HL-60 (cell line): ENCODE measurements around the gene DPF3.

Experiments
- DNase-seq, 2 experiments: peaks; one replicate each; pipeline ENCODE4 v3.0.0-alpha.2; 2010 to 2020; ENCODE audit warnings: low read depth in 1 of 2, low spot score in 1 of 2
- H3K27ac ChIP-seq: fragments of 250-450 bp; sonication (Bioruptor Pico); replicated peaks from 2 replicates; pipeline ENCODE4 v1.5.1; 2020; ENCODE audit warnings: mild to moderate bottlenecking, moderate library complexity
- H3K27me3 ChIP-seq: fragments of 250-450 bp; sonication (Bioruptor Pico); 2 replicates; pipeline ENCODE4 v1.5.1; 2021; ENCODE audit warnings: mild to moderate bottlenecking, moderate library complexity; ENCODE audit not compliant: insufficient read depth, poor library complexity, severe bottlenecking
- H3K4me3 ChIP-seq: replicated peaks from 2 replicates; pipeline ENCODE4 v1.5.1; 2011; ENCODE audit warnings: mild to moderate bottlenecking, control low read depth, low read length; ENCODE audit not compliant: insufficient read depth
- GABPA ChIP-seq: IDR thresholded peaks from 2 replicates; pipeline ENCODE4 v1.6.1; 2012; ENCODE audit warnings: low read depth
- POLR2AphosphoS5 ChIP-seq: IDR thresholded peaks from 2 replicates; pipeline ENCODE4 v1.6.1; 2012; ENCODE audit warnings: low read depth
- SPI1 ChIP-seq: IDR thresholded peaks from 2 replicates; pipeline ENCODE4 v1.6.1; 2012; ENCODE audit warnings: low read depth, mild to moderate bottlenecking, borderline replicate concordance
- TF ChIP-seq, protein P1 (sequence below): IDR thresholded peaks from 2 replicates; pipeline ENCODE4 v1.6.1; 2012; ENCODE audit warnings: low read depth; ENCODE audit not compliant: insufficient replicate concordance
- TF ChIP-seq, protein P2 (sequence below): IDR thresholded peaks from one replicate; pipeline ENCODE4 v1.5.1; 2011; ENCODE audit warnings: low read length, control low read depth, inconsistent platforms; ENCODE audit not compliant: insufficient read depth

DPF3 gene

DNA sequence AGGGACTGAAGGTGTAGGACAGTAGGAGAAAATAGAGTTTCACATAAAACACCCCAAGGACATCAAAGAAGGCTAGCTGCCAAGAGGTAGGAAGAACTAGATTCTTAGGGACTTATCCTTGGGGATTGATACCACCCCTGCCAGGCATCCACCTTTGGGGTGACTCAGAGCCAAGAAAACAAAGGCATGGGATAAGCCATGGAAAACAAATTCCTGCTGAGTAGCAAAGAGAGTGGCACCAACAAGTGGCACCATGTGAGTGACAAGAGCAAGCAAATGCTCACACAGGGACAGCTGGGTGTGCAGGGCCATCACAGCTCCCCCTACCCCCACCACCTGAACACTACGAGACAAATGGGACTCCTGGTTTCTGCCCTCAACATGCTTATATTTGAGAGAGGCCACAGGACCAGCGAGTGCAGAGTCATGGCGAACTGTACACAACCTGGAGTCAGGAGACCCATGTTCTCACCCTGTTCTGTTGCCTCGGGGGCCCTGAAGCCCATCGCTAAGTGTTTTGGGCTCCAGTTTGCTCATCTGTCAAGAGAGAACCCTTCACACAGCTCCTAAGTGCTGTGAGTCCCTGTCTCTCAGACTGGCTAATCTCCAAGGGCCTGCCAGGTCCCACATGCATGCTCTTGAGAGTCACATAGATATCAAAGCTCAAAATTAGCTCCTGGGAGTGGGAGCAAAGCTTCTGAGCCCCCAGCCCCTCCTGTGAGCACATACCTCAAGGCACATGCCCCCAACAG, 91.9 kb downstream of the DPF3 start:
- Histone ChIP-seq H3K27ac (no peak overlapping the region), H3K4me3 (no peak overlapping the region), H3K27me3 (no peaks in the 10 kb centered on the region)
- TF ChIP-seq, protein P1, sequence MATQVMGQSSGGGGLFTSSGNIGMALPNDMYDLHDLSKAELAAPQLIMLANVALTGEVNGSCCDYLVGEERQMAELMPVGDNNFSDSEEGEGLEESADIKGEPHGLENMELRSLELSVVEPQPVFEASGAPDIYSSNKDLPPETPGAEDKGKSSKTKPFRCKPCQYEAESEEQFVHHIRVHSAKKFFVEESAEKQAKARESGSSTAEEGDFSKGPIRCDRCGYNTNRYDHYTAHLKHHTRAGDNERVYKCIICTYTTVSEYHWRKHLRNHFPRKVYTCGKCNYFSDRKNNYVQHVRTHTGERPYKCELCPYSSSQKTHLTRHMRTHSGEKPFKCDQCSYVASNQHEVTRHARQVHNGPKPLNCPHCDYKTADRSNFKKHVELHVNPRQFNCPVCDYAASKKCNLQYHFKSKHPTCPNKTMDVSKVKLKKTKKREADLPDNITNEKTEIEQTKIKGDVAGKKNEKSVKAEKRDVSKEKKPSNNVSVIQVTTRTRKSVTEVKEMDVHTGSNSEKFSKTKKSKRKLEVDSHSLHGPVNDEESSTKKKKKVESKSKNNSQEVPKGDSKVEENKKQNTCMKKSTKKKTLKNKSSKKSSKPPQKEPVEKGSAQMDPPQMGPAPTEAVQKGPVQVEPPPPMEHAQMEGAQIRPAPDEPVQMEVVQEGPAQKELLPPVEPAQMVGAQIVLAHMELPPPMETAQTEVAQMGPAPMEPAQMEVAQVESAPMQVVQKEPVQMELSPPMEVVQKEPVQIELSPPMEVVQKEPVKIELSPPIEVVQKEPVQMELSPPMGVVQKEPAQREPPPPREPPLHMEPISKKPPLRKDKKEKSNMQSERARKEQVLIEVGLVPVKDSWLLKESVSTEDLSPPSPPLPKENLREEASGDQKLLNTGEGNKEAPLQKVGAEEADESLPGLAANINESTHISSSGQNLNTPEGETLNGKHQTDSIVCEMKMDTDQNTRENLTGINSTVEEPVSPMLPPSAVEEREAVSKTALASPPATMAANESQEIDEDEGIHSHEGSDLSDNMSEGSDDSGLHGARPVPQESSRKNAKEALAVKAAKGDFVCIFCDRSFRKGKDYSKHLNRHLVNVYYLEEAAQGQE, result no peak
- no peak for TF ChIP-seq SPI1
- TF ChIP-seq, protein P2, sequence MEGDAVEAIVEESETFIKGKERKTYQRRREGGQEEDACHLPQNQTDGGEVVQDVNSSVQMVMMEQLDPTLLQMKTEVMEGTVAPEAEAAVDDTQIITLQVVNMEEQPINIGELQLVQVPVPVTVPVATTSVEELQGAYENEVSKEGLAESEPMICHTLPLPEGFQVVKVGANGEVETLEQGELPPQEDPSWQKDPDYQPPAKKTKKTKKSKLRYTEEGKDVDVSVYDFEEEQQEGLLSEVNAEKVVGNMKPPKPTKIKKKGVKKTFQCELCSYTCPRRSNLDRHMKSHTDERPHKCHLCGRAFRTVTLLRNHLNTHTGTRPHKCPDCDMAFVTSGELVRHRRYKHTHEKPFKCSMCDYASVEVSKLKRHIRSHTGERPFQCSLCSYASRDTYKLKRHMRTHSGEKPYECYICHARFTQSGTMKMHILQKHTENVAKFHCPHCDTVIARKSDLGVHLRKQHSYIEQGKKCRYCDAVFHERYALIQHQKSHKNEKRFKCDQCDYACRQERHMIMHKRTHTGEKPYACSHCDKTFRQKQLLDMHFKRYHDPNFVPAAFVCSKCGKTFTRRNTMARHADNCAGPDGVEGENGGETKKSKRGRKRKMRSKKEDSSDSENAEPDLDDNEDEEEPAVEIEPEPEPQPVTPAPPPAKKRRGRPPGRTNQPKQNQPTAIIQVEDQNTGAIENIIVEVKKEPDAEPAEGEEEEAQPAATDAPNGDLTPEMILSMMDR, result no peak
- TF ChIP-seq POLR2AphosphoS5, result no peak
- no peak for TF ChIP-seq GABPA
- DNase-seq, result no peak

DNA sequence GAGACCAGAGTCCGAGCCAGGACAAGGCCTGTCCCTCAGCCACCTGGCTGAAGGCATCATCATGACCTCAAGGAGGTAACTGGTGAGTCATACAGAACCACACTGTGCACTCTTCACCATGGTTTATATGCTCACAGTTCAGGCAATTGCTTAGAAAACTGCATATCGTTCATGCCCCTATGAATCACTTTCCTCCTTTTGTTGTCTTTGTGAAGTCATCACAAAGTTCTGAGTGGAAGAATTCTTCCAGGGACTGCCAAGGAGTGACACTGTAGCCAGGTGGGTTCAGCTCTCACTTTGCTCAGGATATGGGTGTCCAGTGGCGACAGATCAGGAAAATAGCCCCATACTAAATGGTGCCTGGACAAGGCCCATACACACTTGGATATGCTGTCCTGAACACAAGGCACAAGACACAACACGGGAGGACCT, 92.5 kb downstream of the DPF3 start:
- TF ChIP-seq, protein P2, result no peak
- TF ChIP-seq SPI1 (no peak), POLR2AphosphoS5 (no peak), GABPA (no peak)
- TF ChIP-seq, protein P1, result no peak
- H3K27ac ChIP-seq, result no peak overlapping the region
- no peak overlapping the region for H3K4me3 ChIP-seq
- no peak for DNase-seq
- H3K27me3 ChIP-seq, result no peaks in the 10 kb centered on the region

DNA sequence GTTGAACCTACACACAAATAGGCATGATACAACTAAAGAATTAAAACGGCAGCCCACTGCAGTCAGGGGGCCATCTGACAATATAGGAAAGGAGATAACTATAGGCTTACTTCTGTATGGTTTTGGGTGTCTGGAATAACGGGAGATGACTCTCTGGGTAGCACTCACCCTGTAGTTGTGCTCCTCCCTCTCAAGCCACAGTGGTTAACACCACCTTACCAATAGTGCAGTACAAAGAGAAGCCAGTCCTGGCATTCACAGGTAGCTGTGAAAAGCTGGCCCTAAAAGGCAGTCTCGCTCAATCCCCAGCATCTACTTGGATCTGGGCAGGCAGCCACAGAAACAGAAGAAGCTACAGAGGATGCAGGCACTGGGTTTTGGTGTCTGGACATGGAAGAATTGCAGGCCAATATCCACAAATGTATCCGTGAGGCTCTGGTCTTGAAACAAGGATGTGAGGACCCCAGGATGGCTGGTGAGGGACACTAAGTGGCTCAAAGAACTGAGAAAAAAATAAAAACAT, 93.0 kb downstream of the DPF3 start:
- TF ChIP-seq GABPA, result no peak
- Histone ChIP-seq H3K4me3 (no peak overlapping the region), H3K27me3 (no peaks in the 10 kb centered on the region), H3K27ac (no peak overlapping the region)
- no peak for DNase-seq

DNA sequence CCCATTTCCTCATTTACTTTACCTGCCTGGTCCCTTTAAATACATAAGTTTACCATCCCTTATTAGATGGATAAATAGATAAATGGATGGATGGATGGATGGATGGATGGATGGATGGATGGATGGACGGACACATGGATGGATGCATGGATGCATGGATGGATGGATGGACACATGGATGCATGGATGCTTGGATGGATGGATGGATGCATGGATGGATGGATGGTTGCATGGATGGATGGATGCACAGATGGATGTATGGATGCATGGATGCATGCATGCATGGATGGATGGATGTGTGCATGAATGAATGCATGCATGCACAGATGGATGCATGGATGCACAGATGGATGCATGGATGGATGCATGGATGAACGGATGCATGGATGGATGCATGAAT, 93.6 kb downstream of the DPF3 start:
- H3K4me3 ChIP-seq, result no peak overlapping the region
- no peaks in the 10 kb centered on the region for H3K27me3 ChIP-seq
- TF ChIP-seq GABPA (no peak), POLR2AphosphoS5 (no peak), SPI1 (no peak)
- TF ChIP-seq, protein P1, result no peak
- TF ChIP-seq, protein P2, result no peak
- DNase-seq, result no peak
- no peak overlapping the region for H3K27ac ChIP-seq
